ENCODE measurements around the gene DBNDD1.
"Not testable (repeated sequence)": the region's sequence is repeated elsewhere in the genome, so short reads cannot be mapped to it uniquely, and the experiment has no call there.

DBNDD1 gene

GRCh38 chr16:90010676-90011507 is 8.4 kb downstream of the DBNDD1 start:
- DNase-seq, result peak; percentile 42

GRCh38 chr16:90009172-90009899 is 9.9 kb downstream of the DBNDD1 start:
- DNase-seq, result no peak

- DNase-seq, result peak; percentile 13
These were observed 10.5 kb downstream of the DBNDD1 start for GRCh38 chr16:90008708-90009145.

- DNase-seq, result not testable (repeated sequence)
These were observed 11.5 kb downstream of the DBNDD1 start for GRCh38 chr16:90007635-90008234.

GRCh38 chr16:90007015-90007414 is 12.2 kb downstream of the DBNDD1 start:
- no peak for DNase-seq

GRCh38 chr16:90005956-90006663 is 13.1 kb downstream of the DBNDD1 start:
- no peak for DNase-seq

- DNase-seq, result no peak
These were observed 14.7 kb downstream of the DBNDD1 start for GRCh38 chr16:90004577-90004976.

GRCh38 chr16:90002759-90003158 is 16.5 kb downstream of the DBNDD1 start:
- no peak for DNase-seq

GRCh38 chr16:90001761-90002503 is 17.3 kb downstream of the DBNDD1 start:
- no peak for DNase-seq

GRCh38 chr16:90000733-90001427 is 18.4 kb downstream of the DBNDD1 start:
- DNase-seq, result no peak

GRCh38 chr16:89999831-90000574 is 19.3 kb downstream of the DBNDD1 start:
- DNase-seq, result no peak

GRCh38 chr16:89996178-89996489 is 23.1 kb downstream of the DBNDD1 start:
- no peak for DNase-seq

GRCh38 chr16:89995475-89996177 is 23.6 kb downstream of the DBNDD1 start:
- DNase-seq, result not testable (repeated sequence)

GRCh38 chr16:89994721-89995474 is 24.4 kb downstream of the DBNDD1 start:
- peak; percentile 59 for DNase-seq

GRCh38 chr16:89994389-89994720 is 24.9 kb downstream of the DBNDD1 start:
- no peak for DNase-seq

- DNase-seq, result no peak
These were observed 25.3 kb downstream of the DBNDD1 start for GRCh38 chr16:89993971-89994370.

- DNase-seq, result no peak
These were observed 25.9 kb downstream of the DBNDD1 start for GRCh38 chr16:89993377-89993776.

- DNase-seq, result no peak
These were observed 28.5 kb downstream of the DBNDD1 start for GRCh38 chr16:89990799-89991198.

- DNase-seq, result peak; percentile 79
These were observed 30.3 kb downstream of the DBNDD1 start for GRCh38 chr16:89988951-89989350.

GRCh38 chr16:89987169-89987568 is 32.1 kb downstream of the DBNDD1 start:
- no peak for DNase-seq
